Measurements from ENCODE around the gene LHX2. TPM values are rescaled to one million over a fixed set of nuclear protein-coding genes. Genes with fewer than 3 reads are reported as not detected.

Gene LHX2
- total RNA-seq, 3 donors from 2014 or later, result not detected

- no peak for DNase-seq (ENCODE audit: low spot score in 2 of 2)
- H3K9me3 ChIP-seq, result no peaks in the 10 kb centered on the region
- peaks cover 0 to 13% of the 10 kb centered on the region in 2 donors for H3K27me3 ChIP-seq
- no peaks in the 10 kb centered on the region for H3K36me3 ChIP-seq
- H3K4me1 ChIP-seq, result peaks cover 4 to 14% of the 10 kb centered on the region in 2 donors
- peak overlapping the region in 1 of 3 donors; percentile 74 for H3K4me3 ChIP-seq
- TF ChIP-seq POLR2AphosphoS5 (IDR thresholded peaks at IDR 0.05), result no peak
- no peak for TF ChIP-seq POLR2A (IDR thresholded peaks at IDR 0.05)
- TF ChIP-seq CTCF (IDR thresholded peaks at IDR 0.05), result no peak
- no peak overlapping the region for H3K27ac ChIP-seq
- intact Hi-C loops (cut with DNase I; ENCODE audit: low total_unique reads), result no loop called here
Measured at GRCh38 chr9:124046189-124046588, 34.6 kb downstream of the LHX2 start.

GRCh38 chr9:124047251-124047672 lies 35.7 kb downstream of the LHX2 start:
- Histone ChIP-seq H3K9me3 (no peaks in the 10 kb centered on the region), H3K36me3 (no peaks in the 10 kb centered on the region), H3K4me1 (peaks cover 0 to 12% of the 10 kb centered on the region in 2 donors), H3K27me3 (peaks cover 0 to 10% of the 10 kb centered on the region in 2 donors), H3K27ac (no peak overlapping the region), H3K4me3 (no peak overlapping the region)
- TF ChIP-seq POLR2AphosphoS5 (IDR thresholded peaks at IDR 0.05) (no peak), CTCF (IDR thresholded peaks at IDR 0.05) (no peak), POLR2A (IDR thresholded peaks at IDR 0.05) (no peak)
- DNase-seq (ENCODE audit: low spot score in 2 of 2), result no peak
- intact Hi-C loops (cut with DNase I; ENCODE audit: low total_unique reads), result no loop called here

GRCh38 chr9:124050955-124051354 lies 39.4 kb downstream of the LHX2 start:
- H3K36me3 ChIP-seq, result no peaks in the 10 kb centered on the region
- no peaks in the 10 kb centered on the region for H3K27me3 ChIP-seq
- no peak overlapping the region for H3K27ac ChIP-seq
- no peak for DNase-seq (ENCODE audit: low spot score in 2 of 2)
- TF ChIP-seq POLR2AphosphoS5 (IDR thresholded peaks at IDR 0.05) (no peak), CTCF (IDR thresholded peaks at IDR 0.05) (no peak), POLR2A (IDR thresholded peaks at IDR 0.05) (no peak)
- H3K4me3 ChIP-seq, result no peak overlapping the region
- peaks cover 0 to under 1% of the 10 kb centered on the region in 2 donors for H3K4me1 ChIP-seq
- intact Hi-C loops (cut with DNase I; ENCODE audit: low total_unique reads), result no loop called here
- H3K9me3 ChIP-seq, result no peaks in the 10 kb centered on the region

- H3K4me1 ChIP-seq, result no peaks in the 10 kb centered on the region
- H3K27me3 ChIP-seq, result no peaks in the 10 kb centered on the region
- no peaks in the 10 kb centered on the region for H3K9me3 ChIP-seq
- H3K36me3 ChIP-seq, result no peaks in the 10 kb centered on the region
- intact Hi-C loops (cut with DNase I; ENCODE audit: low total_unique reads), result no loop called here
- no peak overlapping the region for H3K4me3 ChIP-seq
- no peak for DNase-seq (ENCODE audit: low spot score in 2 of 2)
- TF ChIP-seq POLR2A (IDR thresholded peaks at IDR 0.05) (no peak), POLR2AphosphoS5 (IDR thresholded peaks at IDR 0.05) (no peak), CTCF (IDR thresholded peaks at IDR 0.05) (no peak)
- H3K27ac ChIP-seq, result no peak overlapping the region
Measured at GRCh38 chr9:124052401-124052800, 40.8 kb downstream of the LHX2 start.

GRCh38 chr9:124054582-124055227 lies 43.1 kb downstream of the LHX2 start:
- TF ChIP-seq POLR2A (IDR thresholded peaks at IDR 0.05) (no peak), CTCF (IDR thresholded peaks at IDR 0.05) (no peak), POLR2AphosphoS5 (IDR thresholded peaks at IDR 0.05) (no peak)

More at GRCh38 chr9:124054582-124055227, 43.1 kb downstream of the LHX2 start:
- Histone ChIP-seq H3K27me3 (no peaks in the 10 kb centered on the region), H3K36me3 (no peaks in the 10 kb centered on the region), H3K27ac (no peak overlapping the region), H3K4me1 (no peaks in the 10 kb centered on the region), H3K9me3 (no peaks in the 10 kb centered on the region), H3K4me3 (no peak overlapping the region)
- intact Hi-C loops (cut with DNase I; ENCODE audit: low total_unique reads), result no loop called here
- DNase-seq (ENCODE audit: low spot score in 2 of 2), result no peak
